Measurements from ENCODE around the gene ERBB3.
"Not testable (repeated sequence)": the region's sequence is repeated elsewhere in the genome, so short reads cannot be mapped to it uniquely, and the experiment has no call there.

The ERBB3 gene

GRCh38 chr12:56053407-56053893 is 26.5 kb upstream of the ERBB3 start:
- Histone ChIP-seq H3K4me3 (ENCODE audit: low read depth, low read length) (no peak overlapping the region), H3K4me1 (no peaks in the 10 kb centered on the region), H3K27me3 (no peaks in the 10 kb centered on the region), H3K36me3 (no peaks in the 10 kb centered on the region), H3K9me3 (no peaks in the 10 kb centered on the region)
- no peak for DNase-seq
- TF ChIP-seq CTCF (IDR thresholded peaks at IDR 0.05; ENCODE audit: low read depth, low read length): no peak

GRCh38 chr12:56059964-56060363 is 20.0 kb upstream of the ERBB3 start:
- not testable (repeated sequence) for H3K4me1 ChIP-seq; DNase-seq; H3K27me3 ChIP-seq; H3K9me3 ChIP-seq; H3K36me3 ChIP-seq; H3K4me3 ChIP-seq (ENCODE audit: low read depth, low read length)

GRCh38 chr12:56061982-56062381 is 18.0 kb upstream of the ERBB3 start:
- Histone ChIP-seq H3K27me3 (no peaks in the 10 kb centered on the region), H3K4me3 (ENCODE audit: low read depth, low read length) (no peak overlapping the region), H3K9me3 (no peaks in the 10 kb centered on the region), H3K36me3 (no peaks in the 10 kb centered on the region), H3K4me1 (no peaks in the 10 kb centered on the region)
- DNase-seq: no peak
- TF ChIP-seq CTCF (IDR thresholded peaks at IDR 0.05; ENCODE audit: low read depth, low read length): no peak

- Histone ChIP-seq H3K27me3 (no peaks in the 10 kb centered on the region), H3K4me3 (ENCODE audit: low read depth, low read length) (no peak overlapping the region), H3K36me3 (no peaks in the 10 kb centered on the region), H3K9me3 (no peaks in the 10 kb centered on the region), H3K4me1 (no peaks in the 10 kb centered on the region)
- no peak for TF ChIP-seq CTCF (IDR thresholded peaks at IDR 0.05; ENCODE audit: low read depth, low read length)
- DNase-seq: no peak
Observed at GRCh38 chr12:56062996-56063395, 17.0 kb upstream of the ERBB3 start.

- Histone ChIP-seq H3K4me1 (no peaks in the 10 kb centered on the region), H3K27me3 (no peaks in the 10 kb centered on the region), H3K9me3 (no peaks in the 10 kb centered on the region), H3K36me3 (no peaks in the 10 kb centered on the region), H3K4me3 (ENCODE audit: low read depth, low read length) (no peak overlapping the region)
- no peak for DNase-seq
- TF ChIP-seq CTCF (IDR thresholded peaks at IDR 0.05; ENCODE audit: low read depth, low read length): no peak
Observed at GRCh38 chr12:56071648-56072047, 8.3 kb upstream of the ERBB3 start.

GRCh38 chr12:56074396-56074795 is 5.6 kb upstream of the ERBB3 start:
- Histone ChIP-seq H3K36me3 (no peaks in the 10 kb centered on the region), H3K9me3 (no peaks in the 10 kb centered on the region), H3K4me3 (ENCODE audit: low read depth, low read length) (no peak overlapping the region), H3K4me1 (no peaks in the 10 kb centered on the region), H3K27me3 (no peaks in the 10 kb centered on the region)
- no peak for DNase-seq
- TF ChIP-seq CTCF (IDR thresholded peaks at IDR 0.05; ENCODE audit: low read depth, low read length): no peak

GRCh38 chr12:56077966-56078365 is 2.0 kb upstream of the ERBB3 start:
- DNase-seq: not testable (repeated sequence)

More at GRCh38 chr12:56077966-56078365, 2.0 kb upstream of the ERBB3 start:
- not testable (repeated sequence) for H3K9me3 ChIP-seq; H3K36me3 ChIP-seq; H3K4me1 ChIP-seq; H3K4me3 ChIP-seq (ENCODE audit: low read depth, low read length); H3K27me3 ChIP-seq

Data from BE2C (cell line).